HG02763 (cell line): ENCODE data around the gene EBNA1BP2.
A peak's percentile ranks its signal among the peaks of the same experiment; 100 is the strongest.
"Not testable (repeated sequence)": the region's sequence is repeated elsewhere in the genome, so short reads cannot be mapped to it uniquely, and the experiment has no call there.

Experiments
- ATAC-seq: cut with Tn5 transposase; IDR thresholded peaks from one replicate; pipeline ENCODE4 v1.9.1; 2021; ENCODE audit warnings: mild to moderate bottlenecking, moderate library complexity; ENCODE audit not compliant: unreplicated experiment

The EBNA1BP2 gene

GRCh38 chr1:43171876-43172526, at the start of gene EBNA1BP2, which contains the start of gene CFAP57:
Gene EBNA1BP2 (minus strand): TSS chr1:43172290. CDS start chr1:43172118, 172 bp downstream.
Gene CFAP57 (plus strand): TSS chr1:43172330. CDS start chr1:43172754, 424 bp downstream.
- ATAC-seq: peak; percentile 89

GRCh38 chr1:43221797-43222196, 49.7 kb upstream of the EBNA1BP2 start:
- ATAC-seq: no peak

GRCh38 chr1:43220905-43221778, 49.1 kb upstream of the EBNA1BP2 start:
- ATAC-seq: peak; percentile 74

- ATAC-seq: no peak
These were observed 45.7 kb upstream of the EBNA1BP2 start for GRCh38 chr1:43217747-43218146.

GRCh38 chr1:43214501-43215444, 42.7 kb upstream of the EBNA1BP2 start:
- ATAC-seq: no peak

- ATAC-seq: not testable (repeated sequence)
These were observed 36.2 kb upstream of the EBNA1BP2 start for GRCh38 chr1:43208277-43208676.

- no peak for ATAC-seq
These were observed 35.3 kb upstream of the EBNA1BP2 start for GRCh38 chr1:43207229-43207853.

- ATAC-seq: no peak
These were observed 34.6 kb upstream of the EBNA1BP2 start for GRCh38 chr1:43206600-43207228.

- no peak for ATAC-seq
These were observed 33.6 kb upstream of the EBNA1BP2 start for GRCh38 chr1:43205671-43206070.

- no peak for ATAC-seq
These were observed 32.3 kb upstream of the EBNA1BP2 start for GRCh38 chr1:43204394-43204793.

GRCh38 chr1:43203859-43204258, 31.8 kb upstream of the EBNA1BP2 start:
- ATAC-seq: no peak

GRCh38 chr1:43199093-43199726, 27.1 kb upstream of the EBNA1BP2 start:
- peak; percentile 63 for ATAC-seq

GRCh38 chr1:43197343-43198127, 25.4 kb upstream of the EBNA1BP2 start:
- no peak for ATAC-seq

GRCh38 chr1:43194509-43194908, 22.4 kb upstream of the EBNA1BP2 start:
- no peak for ATAC-seq

- ATAC-seq: no peak
These were observed 16.0 kb upstream of the EBNA1BP2 start for GRCh38 chr1:43188106-43188505.

GRCh38 chr1:43184995-43185394, 12.9 kb upstream of the EBNA1BP2 start:
- no peak for ATAC-seq

GRCh38 chr1:43184388-43184787, 12.3 kb upstream of the EBNA1BP2 start:
- ATAC-seq: no peak

- no peak for ATAC-seq
These were observed 5.6 kb upstream of the EBNA1BP2 start for GRCh38 chr1:43177691-43178090.

- no peak for ATAC-seq
These were observed 2.8 kb upstream of the EBNA1BP2 start for GRCh38 chr1:43174873-43175272.
